ENCODE results near the gene SHMT1.
"Not testable (repeated sequence)": the region's sequence is repeated elsewhere in the genome, so short reads cannot be mapped to it uniquely, and the experiment has no call there.

Gene SHMT1

DNA sequence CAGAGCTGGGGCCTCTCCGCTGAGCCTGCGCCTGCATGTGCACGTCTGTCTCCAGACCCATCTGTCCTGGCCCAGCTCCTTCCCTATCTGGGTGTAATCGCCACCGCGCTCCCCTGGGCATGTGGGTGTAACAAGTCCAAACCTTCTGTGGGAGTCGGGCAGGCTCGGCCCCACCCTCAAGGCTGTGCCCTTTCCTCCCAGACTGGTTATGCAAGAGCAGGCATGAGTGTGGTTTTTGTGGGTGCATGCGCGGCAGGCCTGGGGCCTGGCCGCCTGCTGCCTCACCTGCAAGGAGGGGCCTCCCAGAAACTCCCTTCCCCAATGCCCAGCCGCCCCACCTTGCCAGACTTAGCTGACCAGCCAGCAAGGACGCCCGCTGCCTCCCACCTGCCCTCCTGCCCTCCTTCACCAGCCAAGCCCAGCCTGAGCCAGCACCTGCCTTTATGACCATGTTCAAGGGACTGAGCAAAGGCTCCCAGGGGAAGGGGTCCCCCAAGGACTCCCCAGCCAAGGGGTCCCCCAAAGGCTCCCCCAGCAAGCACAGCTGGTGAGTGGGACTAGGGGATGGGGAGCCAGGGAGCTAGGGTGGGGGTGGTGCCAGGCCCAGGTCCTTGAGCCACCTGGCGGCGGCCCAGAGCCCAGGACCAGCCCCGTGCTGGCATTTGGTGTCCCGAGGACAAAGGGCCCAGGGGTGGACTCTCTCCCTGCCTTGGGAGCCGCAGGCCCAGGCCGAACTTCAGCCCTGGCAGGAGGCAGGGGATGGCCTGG lies 14.3 kb upstream of the SHMT1 start, which contains the start of gene EVPLL:
EVPLL (plus strand) TSS at position 342 of the 768 bp plus-strand sequence. CDS start 3,160 bp downstream, outside the sequence.
- no peak within 1 kb of the TSS for H3K4me3 ChIP-seq (replicated peaks; ENCODE audit: low read depth, low read length)
- DNase-seq (ENCODE audit: low read depth) = no peak
- TF ChIP-seq, protein P1, sequence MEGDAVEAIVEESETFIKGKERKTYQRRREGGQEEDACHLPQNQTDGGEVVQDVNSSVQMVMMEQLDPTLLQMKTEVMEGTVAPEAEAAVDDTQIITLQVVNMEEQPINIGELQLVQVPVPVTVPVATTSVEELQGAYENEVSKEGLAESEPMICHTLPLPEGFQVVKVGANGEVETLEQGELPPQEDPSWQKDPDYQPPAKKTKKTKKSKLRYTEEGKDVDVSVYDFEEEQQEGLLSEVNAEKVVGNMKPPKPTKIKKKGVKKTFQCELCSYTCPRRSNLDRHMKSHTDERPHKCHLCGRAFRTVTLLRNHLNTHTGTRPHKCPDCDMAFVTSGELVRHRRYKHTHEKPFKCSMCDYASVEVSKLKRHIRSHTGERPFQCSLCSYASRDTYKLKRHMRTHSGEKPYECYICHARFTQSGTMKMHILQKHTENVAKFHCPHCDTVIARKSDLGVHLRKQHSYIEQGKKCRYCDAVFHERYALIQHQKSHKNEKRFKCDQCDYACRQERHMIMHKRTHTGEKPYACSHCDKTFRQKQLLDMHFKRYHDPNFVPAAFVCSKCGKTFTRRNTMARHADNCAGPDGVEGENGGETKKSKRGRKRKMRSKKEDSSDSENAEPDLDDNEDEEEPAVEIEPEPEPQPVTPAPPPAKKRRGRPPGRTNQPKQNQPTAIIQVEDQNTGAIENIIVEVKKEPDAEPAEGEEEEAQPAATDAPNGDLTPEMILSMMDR (IDR thresholded peaks at IDR 0.05; ENCODE audit: low read length, missing control alignments) = no peak

DNA sequence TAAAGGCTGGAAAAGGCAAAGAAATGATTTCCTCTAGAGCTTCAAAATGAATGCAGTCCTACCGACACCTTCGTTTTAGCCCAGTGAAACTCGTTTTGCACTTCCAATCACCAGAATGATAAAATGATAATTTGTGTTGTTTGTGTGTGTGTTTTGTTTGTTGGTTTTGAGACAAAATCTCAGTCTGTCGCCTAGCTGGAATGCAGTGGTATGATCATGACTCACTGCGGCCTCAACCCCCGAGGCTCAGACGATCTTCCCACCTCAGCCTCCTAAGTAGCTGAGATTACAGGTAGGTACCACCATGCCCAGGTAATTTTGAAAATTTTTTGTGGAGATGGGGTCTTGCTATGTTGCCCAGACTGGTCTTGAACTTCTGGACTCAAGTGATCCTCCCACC lies 10.9 kb upstream of the SHMT1 start:
- no peak for DNase-seq (ENCODE audit: low read depth)
- TF ChIP-seq, protein P1 (IDR thresholded peaks at IDR 0.05; ENCODE audit: low read length, missing control alignments) = no peak
- H3K4me3 ChIP-seq (replicated peaks; ENCODE audit: low read depth, low read length) = no peak overlapping the region

DNA sequence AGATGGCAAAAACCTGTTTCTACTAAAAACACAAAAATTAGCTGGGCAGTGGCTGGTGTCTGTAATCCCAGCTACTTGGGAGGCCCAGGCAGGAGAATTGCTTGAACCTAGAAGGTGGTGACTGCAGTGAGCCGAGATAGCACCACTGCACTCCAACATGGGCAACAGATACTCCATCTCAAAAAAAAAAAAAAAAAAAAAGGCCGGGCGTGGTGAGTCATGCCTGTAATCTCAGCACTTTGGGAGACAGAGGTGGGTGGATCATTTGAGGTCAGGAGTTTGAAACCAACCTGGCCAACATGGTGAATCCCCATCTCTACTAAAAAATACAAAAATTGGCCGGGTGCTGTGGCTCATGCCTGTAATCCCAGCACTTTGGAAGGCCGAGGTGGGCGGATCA lies 9.8 kb upstream of the SHMT1 start:
- H3K4me3 ChIP-seq (replicated peaks; ENCODE audit: low read depth, low read length); DNase-seq (ENCODE audit: low read depth): not testable (repeated sequence)

DNA sequence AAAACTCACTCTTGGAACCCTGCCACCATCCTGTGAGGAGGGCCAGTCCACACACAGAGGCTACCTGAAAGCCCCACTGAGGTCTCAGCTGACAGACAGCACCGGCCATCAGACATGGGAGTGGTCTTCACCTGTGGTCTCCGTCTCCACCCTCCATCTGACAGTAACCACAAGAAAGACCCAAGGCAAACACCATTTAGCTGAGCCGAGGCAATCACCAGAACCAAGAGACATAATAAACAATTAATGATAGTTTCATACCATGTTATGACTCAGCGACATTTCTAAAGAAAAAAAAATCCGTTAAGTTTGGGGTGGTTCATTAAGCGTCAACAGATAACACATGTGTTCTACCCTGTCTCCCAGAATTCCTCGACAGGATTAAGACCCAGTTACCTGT lies 8.1 kb upstream of the SHMT1 start:
- TF ChIP-seq, protein P1 (IDR thresholded peaks at IDR 0.05; ENCODE audit: low read length, missing control alignments) = no peak
- DNase-seq (ENCODE audit: low read depth) = no peak
- H3K4me3 ChIP-seq (replicated peaks; ENCODE audit: low read depth, low read length) = no peak overlapping the region

DNA sequence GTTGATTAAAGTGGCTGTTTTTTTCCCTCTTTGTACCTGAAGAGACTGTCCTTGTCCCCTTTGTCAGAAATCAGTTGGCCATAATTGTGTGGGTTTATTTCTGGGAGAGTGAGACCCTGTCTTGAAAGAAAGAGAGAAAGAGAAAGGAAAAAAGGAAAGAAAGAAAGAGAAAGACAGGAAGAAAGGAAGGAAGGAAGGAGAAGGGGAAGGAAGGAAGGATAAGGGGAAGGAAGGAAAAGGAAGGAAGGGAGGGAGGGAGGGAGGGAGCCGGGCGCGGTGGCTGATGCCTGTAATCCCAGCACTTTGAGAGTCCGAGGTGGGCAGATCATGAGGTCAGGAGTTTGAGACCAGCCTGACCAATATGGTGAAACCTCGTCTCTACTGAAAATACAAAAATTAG lies 7.4 kb upstream of the SHMT1 start:
- DNase-seq (ENCODE audit: low read depth) = no peak
- TF ChIP-seq, protein P1 (IDR thresholded peaks at IDR 0.05; ENCODE audit: low read length, missing control alignments) = no peak
- H3K4me3 ChIP-seq (replicated peaks; ENCODE audit: low read depth, low read length) = no peak overlapping the region

DNA sequence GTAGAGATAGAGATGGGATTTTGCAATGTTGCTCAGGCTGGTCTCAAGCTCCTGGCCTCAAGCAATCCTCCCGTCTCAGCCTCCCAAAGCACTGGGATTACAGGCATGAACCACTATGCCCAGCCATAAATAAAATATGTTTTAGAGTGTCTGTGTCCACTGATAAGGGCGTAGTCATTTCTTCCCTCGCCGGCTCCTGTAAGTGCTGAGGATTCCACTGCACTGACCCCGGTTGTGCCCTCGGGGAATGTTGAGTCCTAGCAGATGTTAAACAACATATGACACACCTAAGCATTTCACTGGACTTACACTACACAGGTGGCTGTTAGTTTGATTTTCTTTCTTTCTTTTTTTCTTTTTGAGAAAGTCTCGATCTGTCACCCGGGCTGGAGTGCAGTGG lies 5.6 kb upstream of the SHMT1 start:
- DNase-seq (ENCODE audit: low read depth) = no peak
- TF ChIP-seq, protein P1 (IDR thresholded peaks at IDR 0.05; ENCODE audit: low read length, missing control alignments) = no peak
- H3K4me3 ChIP-seq (replicated peaks; ENCODE audit: low read depth, low read length) = no peak overlapping the region

DNA sequence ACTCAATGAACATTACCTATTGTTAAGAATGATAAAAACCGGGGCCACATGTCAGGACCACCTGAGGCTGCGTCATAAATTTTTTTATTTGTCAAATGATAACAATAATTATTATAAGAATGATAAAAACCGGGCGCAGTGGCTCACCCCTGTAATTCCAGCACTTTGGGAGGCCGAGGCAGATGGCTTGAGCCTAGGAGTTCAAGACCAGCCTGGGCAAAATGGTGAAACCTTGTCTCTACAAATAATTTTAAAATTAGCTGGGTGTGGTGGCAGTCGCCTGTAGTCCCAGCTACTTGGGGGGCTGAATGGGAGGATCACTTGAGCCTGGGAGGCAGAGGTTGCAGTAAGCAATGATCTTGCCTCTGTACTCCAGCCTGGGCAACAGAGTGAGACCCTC lies 816 bp upstream of the SHMT1 start:
- TF ChIP-seq, protein P1 (IDR thresholded peaks at IDR 0.05; ENCODE audit: low read length, missing control alignments) = no peak
- DNase-seq (ENCODE audit: low read depth) = no peak
- no peak overlapping the region for H3K4me3 ChIP-seq (replicated peaks; ENCODE audit: low read depth, low read length)

Data from fibroblast of pulmonary artery (primary cell).